ENCODE data around the gene PGLYRP4.

PGLYRP4 gene, protein sequence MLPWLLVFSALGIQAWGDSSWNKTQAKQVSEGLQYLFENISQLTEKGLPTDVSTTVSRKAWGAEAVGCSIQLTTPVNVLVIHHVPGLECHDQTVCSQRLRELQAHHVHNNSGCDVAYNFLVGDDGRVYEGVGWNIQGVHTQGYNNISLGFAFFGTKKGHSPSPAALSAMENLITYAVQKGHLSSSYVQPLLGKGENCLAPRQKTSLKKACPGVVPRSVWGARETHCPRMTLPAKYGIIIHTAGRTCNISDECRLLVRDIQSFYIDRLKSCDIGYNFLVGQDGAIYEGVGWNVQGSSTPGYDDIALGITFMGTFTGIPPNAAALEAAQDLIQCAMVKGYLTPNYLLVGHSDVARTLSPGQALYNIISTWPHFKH

DNA sequence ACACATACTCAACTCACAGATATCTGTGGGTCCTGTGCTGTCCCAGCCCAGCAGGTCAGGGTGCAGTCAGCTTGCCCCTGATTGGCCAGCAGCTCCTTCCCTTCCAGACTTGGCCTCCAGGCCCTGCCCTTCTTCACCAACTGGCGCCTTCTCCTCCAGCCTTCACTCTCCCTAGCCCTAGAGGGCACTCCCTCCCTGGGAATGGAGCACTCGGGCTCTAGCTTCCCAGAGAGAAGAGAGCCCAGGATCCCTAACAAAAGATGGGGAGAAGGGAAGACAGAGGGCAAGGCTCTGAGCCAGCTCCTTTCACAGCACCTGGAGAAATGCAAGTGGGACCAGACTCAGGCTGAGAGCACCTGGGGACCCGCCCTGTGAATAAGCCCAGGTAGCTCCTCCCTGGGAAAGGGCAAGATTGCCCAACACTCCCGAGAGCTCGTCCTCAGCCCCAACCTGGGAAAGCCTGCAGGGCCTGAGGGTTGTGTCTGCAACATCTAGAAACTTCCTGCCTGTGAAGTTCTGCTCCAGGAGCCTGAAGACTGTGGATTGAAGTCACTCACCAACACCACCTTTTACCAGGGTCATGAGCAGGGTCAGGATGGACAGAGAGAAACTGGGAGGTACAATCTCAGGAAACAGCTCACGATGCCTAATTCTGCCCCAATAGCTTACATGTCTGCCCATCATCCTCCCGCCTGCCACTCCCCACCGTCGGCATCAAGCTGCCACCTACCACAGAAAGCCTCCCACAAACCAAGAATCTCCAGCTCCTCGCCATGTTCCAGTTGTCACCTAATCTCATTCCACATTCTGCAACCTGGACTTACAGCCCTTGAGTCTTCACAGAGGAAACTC, at the start of gene PGLYRP4:
Gene PGLYRP4 (minus strand): TSS at position 331 of the 852 bp plus-strand sequence. CDS start 909 bp downstream, outside the sequence.
- no peak for DNase-seq

DNA sequence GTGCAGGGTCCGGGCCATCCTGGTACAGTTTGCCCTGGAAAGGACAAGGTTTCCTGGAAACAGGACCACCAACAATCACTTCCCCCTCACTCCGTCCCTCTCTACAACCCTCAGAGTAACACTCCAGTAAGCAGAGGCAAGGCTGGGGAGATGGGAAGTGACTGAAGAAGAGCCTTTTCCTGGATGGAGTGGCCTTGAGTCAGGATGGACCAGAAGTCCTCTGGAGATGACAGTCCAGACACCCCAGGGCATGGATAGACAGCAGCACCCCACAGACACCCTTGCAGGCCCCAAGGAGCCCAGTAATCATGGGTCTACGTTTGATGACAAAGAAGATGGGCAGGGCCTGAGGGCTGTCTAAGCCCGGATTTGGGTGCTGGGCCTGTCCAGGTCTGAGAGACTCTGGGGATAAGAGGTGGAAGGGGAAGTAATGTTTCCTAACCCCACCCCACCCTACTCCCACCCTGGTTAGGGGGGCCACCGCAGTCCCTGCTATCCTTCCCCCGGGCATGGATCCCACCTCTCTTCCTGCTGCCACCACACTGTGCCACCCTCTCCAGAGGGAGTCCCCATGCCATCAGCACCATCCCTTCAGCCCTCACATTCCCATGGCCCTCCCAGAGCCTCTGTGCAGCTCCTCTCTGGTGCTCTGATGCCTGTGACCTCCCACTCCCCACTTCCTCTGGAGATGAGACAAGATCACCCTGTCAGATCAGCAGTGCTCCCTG, 49.4 kb upstream of the PGLYRP4 start:
- no peak for DNase-seq

DNA sequence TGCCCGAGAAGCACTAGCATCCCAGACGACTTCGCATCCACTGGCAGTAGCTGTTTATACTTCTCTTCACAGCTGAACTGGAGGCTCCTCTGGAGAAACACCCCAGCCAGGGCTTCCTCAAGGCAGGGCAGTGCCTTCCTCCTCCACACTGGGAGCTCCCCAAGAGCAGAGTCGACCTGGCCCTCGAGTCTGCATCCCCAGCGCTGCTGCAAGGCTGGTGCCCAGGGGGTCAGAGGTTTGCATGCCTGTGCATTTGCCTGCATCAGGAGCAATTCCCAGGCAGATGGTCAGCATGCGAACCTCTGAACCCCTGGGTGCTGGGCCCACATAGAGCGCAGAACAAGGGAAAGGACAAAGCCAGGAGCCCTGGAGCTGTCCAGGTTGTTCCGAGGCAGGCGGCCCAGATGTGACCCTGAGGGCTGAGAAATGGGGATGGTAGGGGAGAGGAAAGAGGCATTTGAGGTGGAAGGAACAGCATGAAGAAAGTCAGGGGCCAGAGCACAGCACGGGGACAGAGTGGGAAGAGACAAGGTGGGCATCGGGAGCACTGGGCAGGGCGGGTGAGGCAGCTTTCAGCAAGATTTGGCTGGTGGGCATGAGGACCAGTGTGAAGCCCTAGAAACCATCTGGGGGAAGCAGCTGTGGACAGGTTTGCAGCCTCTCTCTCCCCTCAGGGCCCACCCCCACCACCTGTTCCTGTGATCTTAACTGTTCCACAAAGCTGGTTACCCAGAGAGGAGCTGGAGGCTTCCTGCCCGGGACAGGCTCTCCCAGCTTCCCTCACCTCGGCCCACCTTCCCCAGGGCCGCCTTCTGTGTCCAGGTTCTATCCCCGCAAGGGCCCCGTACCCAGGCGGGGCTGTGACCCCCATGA, 48.6 kb upstream of the PGLYRP4 start:
- DNase-seq = no peak

DNA sequence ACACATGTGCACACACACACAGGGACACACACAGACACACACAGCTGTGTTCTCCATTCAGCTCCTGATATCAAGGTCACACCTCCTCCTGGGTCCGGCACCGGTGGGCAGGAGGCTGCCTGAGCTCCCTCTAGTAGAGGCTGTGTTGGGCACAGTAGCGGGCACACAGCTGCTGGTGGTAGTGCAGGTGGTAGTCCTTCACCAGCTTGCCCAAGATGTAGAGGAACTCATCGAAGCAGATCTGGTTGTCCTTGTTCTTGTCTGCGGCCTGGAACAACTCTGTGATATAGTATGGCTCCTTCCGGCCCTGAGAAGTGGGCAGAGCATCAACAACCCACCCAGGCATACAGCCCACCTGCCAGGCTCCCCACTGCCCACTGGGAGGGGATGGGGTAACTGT, 47.8 kb upstream of the PGLYRP4 start:
- no peak for DNase-seq

DNA sequence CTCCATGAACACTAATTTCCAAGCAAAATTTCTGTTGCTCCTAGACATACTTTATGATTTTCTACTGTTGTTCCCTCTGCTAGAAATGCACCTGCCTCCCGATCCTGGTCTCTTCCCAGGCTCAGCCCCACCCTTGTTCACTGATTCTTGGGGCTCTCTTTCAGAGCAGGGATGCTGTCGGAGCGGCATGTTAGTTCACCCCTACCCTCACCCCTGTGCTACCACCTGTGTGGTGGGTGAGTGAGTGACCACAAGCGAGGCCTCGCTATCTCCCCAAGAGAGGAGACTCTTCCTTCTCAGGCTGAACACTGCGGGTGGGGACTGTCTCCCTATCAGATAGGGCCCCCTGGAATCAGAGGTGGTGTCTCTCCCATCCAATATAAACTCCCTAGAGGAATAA, 47.1 kb upstream of the PGLYRP4 start:
- no peak for DNase-seq

DNA sequence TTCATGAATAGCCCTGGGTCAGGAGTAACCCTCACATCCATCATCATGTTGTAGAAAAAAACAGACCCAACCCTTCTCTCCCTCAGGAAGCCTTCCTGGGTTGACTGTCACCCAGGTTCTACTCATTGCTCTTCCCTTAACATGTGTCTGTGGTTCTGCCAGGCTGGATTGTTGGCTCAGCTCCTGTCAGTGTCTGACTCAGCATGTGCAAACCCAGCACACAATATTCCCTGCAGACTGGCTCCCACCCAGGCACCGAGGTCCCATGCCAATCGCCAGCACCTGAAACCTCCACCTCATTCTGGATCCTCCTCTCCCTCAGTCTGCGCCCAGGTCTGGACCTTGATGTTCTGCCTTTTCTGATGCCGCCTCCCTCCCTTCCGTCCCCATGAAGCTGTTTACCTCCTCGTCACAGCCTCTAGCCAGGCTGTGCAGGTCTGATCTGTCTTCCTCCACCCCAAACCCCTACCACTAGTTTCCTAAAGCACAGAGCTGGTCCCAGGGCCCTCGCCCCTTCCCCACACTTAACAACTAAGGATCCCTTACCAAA, 46.6 kb upstream of the PGLYRP4 start:
- DNase-seq = no peak

DNA sequence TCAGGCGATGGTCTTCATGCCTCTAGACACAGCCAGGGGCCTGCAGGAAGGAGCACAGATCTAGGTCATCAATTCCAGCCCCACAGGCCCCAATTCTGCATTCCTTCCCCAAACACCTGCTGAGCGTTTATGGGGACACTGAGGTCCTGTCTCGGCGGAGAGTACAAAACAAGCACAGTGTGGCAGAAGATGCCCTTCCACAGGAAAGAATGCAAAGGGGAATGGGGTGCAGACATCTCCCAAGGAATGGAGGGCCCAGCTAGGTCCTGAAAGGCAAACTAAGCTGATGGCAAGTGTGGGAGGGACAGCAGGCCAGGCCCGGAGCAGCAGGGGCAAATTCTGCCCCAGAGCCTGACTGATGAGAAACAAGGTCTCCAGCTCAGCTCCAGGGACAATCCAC, 45.8 kb upstream of the PGLYRP4 start:
- DNase-seq = no peak

DNA sequence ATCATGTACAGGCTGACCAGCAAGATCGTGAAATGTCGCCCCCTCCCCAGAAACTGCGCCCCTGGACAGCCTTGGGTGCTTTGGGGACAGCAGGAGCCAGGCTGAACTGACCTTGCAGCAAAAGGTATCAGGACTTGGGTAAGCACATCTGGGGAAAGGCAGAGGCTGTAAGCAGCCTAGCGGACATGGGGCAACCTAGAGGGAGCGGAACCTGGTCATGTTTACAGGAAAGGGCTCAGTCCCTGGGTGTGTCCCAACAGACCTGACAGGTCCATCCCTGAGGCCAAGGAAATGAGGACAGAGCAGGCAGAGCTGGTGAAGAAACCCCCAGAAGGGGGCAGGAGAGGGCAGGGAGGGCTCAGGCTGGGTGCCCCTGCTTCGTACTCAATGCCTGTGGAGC, 45.3 kb upstream of the PGLYRP4 start:
- no peak for DNase-seq

DNA sequence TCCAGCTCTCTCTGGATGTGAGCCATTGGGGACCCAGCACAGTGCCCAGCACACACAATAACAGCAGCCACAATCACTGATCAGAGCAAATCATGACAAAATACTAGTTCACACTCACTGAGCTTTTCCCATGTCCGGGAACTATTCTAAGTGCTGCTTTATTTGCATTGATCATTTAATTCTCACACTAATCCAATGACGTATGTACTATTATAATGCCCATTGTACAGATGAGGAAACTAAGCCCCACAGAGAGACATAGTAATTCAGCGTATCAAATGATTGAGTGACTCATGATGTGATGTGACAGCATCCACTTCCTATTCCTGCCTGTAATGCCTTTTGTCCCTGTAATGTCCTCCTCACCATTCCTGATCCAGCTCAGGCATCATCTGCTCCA, 44.2 kb upstream of the PGLYRP4 start:
- DNase-seq = no peak

DNA sequence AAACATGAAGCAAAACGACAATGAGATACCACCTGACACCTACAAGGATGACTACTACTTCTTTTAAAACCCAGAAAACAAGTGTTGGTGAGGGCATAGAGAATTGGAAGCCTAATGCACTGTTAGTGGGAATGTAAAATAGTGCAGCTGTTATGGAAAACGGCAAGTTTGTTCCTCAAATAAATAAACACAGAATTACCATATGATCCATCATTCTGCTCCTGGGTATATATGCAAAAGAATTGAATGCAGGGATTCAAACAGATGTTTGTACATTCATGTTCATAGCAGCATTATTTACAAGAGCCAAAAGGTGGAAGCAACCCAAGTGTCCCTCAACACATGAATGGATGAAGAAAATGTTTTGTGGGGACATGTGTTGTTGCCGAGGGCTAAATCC, 43.6 kb upstream of the PGLYRP4 start:
- DNase-seq = no peak

DNA sequence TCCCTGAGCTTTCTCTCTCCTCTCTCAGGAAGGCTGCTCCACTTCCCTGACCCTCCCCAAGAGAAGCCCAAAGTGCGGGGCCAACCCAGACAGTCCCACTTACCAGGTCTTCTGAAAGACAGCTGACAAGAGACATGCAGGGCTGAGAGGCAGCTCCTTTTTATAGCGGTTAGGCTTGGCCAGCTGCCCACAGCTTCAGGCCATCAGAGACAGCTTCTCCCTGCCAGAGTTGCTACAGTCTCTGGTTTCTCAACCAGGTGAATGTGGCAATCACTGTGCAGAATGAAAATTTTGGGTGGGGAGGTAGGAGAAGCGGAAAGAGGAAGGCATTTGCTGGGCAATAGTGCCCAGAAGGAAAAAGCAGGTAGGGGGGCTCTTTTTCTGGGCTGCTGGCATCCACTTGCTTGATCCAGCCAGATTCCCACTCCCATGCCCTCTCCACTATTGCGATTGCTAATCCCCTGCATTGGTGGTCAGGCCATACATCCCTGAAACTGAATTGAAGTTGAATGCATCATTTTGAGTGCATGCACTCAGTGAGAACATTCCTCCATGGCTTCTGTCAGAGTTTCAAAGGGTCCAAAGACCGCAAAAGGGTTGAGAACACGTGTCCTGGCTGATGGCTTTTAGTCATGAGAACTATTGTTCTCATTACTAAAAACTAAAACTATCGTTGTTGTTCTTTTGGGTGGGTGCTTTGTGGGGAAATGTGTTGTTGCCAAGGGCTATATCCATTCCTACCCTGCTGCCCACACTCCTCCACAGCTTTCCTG, 42.5 kb upstream of the PGLYRP4 start, which contains the start of gene S100A8:
Gene S100A8 (minus strand): TSS at position 136 of the 773 bp plus-strand sequence. CDS start 538 bp downstream, outside the sequence.
- DNase-seq = no peak

DNA sequence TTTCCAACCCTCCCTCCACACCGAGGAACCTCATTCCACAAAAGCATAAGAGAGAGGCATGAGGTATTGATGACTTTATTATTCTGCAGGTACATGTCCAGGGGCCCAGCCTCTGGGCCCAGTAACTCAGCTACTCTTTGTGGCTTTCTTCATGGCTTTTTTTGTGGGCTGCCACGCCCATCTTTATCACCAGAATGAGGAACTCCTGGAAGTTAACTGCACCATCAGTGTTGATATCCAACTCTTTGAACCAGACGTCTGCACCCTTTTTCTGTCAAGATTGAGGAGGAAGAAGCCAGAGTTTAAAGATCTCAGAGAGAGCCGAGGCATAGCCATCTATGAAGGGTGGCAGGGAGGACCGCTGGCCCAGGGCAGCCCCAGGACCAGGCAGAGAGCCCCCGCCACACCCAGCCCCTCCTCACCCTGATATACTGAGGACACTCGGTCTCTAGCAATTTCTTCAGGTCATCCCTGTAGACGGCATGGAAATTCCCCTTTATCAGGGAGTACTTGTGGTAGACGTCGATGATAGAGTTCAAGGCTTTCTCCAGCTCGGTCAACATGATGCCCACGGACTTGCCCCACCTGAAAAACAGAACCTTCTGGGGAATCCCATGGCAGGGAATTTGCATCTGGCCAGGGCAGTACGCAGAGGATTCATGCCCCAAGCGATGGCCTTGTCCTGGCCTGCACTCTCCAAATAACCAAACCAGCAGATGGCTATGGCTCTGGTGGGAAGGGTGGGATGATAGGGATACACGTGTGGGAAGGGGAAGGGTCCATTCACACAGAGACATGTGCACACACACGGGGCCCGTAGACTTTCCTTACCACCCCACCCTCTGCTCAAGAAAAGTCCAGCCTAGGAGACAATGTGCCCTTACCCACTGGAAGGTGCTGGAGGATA, 41.6 kb upstream of the PGLYRP4 start:
- DNase-seq = no peak

DNA sequence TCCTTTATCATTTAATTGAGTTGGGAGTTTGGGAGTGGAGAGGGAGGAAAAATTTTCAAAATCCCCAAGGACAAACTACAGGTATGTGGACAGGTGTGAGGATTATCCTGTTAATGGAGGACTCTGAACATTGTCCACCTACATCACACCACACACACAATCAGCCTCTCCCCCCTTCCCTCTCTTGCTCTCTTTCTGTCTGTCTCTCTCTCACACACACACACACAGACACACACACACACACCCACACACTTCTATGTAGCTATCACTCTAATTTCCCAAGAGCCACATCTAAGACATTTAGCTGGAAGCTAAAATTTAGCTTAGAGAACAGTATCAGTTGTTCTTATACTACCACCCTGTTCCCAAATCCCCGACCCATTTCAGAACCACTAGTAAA, 40.8 kb upstream of the PGLYRP4 start:
- DNase-seq = no peak

DNA sequence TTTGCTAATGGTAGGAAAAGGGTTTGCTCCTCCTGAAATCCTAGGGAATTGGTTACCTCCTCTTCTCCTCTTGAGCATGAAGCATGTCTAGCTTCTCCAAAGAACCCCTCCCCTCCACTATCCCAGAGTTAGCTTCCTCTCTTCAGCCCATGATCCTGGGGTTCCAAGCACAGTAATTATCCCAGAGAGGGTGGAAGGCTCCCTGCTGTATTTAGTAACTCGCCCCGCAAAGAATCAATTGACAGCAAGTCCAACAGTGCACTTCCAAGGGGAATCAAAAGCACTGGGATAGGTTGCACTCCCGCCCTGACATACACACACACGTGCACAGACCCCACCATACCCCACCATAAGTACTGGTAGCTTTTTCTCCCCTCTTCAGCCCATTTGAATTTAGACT, 39.1 kb upstream of the PGLYRP4 start:
- DNase-seq = no peak

DNA sequence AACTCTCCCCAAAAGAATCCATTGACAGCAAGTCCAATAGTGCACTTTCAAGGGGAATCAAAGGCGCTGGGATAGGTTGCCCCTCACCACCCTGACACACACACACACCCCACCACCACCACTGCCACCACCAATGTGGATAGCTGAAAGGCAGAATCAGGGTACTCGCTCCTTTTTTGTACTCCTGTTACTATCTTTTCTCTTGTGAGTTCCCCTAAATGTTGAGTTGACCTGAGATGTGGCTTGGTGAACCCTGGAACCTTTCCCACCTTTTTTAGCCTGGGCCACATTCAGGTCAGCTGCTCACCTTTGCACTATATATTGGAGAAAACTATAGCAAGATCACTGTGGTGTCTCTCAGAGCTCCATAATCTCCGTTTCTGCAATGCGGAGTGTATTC, 38.4 kb upstream of the PGLYRP4 start:
- no peak for DNase-seq

DNA sequence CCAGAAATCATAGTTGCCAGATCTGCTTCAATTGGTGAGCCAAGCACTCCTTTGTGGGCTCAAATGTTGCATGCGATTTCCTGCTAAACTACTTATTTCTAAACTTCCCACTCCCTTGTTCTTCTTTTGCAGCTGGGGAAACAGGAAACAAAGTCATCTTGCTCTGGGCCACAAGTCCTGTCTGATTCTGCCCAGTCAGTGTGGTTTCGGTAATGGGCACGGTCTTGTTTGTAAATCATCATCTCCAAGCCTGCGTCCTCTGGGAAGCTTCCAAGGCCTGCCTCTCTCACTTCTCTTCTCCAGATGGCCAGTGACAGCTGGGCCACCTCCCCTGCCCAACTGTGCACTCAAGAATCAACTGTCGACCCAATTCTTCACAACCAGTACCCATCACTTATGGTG, 37.9 kb upstream of the PGLYRP4 start:
- no peak for DNase-seq

DNA sequence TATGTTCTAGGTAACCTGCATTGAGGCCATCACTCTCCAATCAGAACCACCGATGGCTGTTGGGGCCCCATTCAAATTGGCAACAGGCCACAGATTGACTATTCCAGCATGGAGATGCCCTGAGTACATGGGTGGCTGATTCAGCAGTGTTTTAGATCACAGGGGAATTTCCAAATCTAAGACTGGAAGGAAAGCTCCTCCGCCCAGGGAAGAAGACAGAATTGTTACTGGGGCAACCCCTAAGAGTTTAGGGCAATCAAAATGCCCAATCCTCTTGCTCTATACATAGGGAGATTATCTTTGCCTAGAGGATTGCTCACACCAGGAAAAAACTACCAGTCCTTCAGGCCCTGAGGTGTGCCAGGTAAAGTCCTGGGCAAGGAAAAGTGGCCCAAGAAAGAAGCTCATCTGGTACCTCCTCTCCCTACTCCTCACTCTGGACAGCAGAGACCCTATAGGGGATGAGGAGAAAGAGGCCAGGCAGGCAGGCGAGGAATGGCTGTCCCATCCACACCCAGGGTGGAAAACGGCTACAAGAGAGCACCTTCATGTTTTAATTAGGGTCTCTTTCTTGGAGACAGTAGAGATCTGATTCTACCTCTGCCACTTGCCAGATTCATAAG, 36.4 kb upstream of the PGLYRP4 start:
- DNase-seq = no peak

DNA sequence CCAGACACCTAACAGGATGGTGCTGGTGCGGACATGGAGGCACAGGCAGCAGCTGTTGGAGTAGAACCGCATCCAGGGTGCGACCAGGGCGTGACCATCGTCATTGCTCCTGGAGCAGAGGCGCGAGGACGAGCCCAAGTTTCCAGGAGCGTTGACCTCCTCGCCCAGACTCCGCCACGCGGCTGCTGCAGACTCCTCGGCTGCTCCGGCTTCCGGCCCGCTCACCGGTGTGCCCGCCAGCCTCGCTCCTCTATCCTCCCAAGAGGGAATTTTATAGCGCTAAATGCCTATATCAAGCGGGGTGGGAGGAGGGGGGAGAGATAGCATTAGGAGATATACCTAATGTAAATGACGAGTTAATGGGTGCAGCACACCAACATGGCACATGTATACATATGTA, 32.1 kb upstream of the PGLYRP4 start:
- DNase-seq = no peak

DNA sequence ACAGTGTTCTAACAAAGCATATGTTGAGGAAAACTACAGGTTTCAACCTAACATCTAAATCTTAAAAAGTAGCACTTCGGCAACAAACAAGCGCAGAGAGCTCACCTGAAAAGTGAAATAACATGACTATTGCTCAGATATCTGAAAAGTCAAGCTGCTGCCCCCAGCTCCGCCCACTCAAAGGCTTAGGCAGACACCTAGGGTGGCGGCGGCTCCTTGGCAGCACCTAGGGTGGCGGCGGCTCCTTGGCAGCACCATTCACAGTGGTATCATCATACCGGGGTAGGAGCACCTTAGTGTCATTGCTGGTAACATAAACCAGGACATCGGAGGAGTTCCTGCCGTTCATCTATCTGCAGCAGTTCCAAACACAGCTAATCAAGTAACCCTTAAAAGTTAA, 30.9 kb upstream of the PGLYRP4 start:
- DNase-seq = no peak

DNA sequence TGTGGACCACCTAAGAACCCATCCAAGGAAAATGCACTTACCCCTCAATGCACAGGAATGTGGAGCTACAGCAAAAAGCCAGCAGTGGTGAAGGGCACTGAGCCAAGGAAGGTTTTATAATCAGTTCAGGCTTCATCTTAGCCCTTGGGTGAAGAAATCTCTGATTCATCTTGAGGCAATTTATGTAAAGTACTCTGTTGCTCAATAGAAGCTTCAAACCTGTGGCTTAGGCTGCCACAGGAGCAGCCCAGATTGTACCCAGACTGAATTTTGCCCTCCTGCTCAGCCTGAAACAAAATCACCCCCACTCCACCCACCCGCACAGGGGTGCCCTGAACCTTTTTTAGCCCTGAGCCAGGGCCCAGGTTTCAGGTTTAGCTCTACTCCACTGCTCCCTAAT, 26.9 kb upstream of the PGLYRP4 start, which contains the start of gene S100A12:
Gene S100A12 (minus strand): TSS at position 111 of the 400 bp plus-strand sequence. CDS start 1,029 bp downstream, outside the sequence.
- no peak for DNase-seq
